HG02763 (cell line): ENCODE measurements around the gene HOXD4.

Source experiments
- ATAC-seq: cut with Tn5 transposase; IDR thresholded peaks from one replicate; pipeline ENCODE4 v1.9.1; 2021; ENCODE audit warnings: mild to moderate bottlenecking, moderate library complexity; ENCODE audit not compliant: unreplicated experiment

Gene HOXD4

GRCh38 chr2:176151442-176152287 lies at the start of gene HOXD4:
Gene HOXD4, plus strand, starts transcription at chr2:176151550. Its CDS starts 84 bp downstream, at chr2:176151634.
- ATAC-seq = no peak

- ATAC-seq = no peak
Measured at GRCh38 chr2:176101842-176102241, 49.5 kb upstream of the HOXD4 start.

GRCh38 chr2:176102309-176102866 lies 49.0 kb upstream of the HOXD4 start:
- ATAC-seq = no peak

GRCh38 chr2:176103194-176103593 lies 48.2 kb upstream of the HOXD4 start:
- ATAC-seq = no peak

- ATAC-seq = no peak
Measured at GRCh38 chr2:176103742-176104315, 47.5 kb upstream of the HOXD4 start.

GRCh38 chr2:176104316-176105077 lies 46.9 kb upstream of the HOXD4 start:
- no peak for ATAC-seq

- no peak for ATAC-seq
Measured at GRCh38 chr2:176105078-176105729, 46.1 kb upstream of the HOXD4 start.

GRCh38 chr2:176105730-176106580 lies 45.4 kb upstream of the HOXD4 start:
- no peak for ATAC-seq

- no peak for ATAC-seq
Measured at GRCh38 chr2:176106581-176107539, 44.5 kb upstream of the HOXD4 start, which contains the start of gene HOXD11. Gene HOXD11, plus strand, starts transcription at chr2:176107280. Its CDS starts 76 bp downstream, at chr2:176107356.

GRCh38 chr2:176107731-176108181 lies 43.6 kb upstream of the HOXD4 start:
- no peak for ATAC-seq

- no peak for ATAC-seq
Measured at GRCh38 chr2:176109192-176109901, 42.0 kb upstream of the HOXD4 start.

GRCh38 chr2:176109946-176110345 lies 41.4 kb upstream of the HOXD4 start:
- no peak for ATAC-seq

- ATAC-seq = no peak
Measured at GRCh38 chr2:176110415-176111308, 40.7 kb upstream of the HOXD4 start.

- ATAC-seq = no peak
Measured at GRCh38 chr2:176111309-176111663, 40.1 kb upstream of the HOXD4 start.

- no peak for ATAC-seq
Measured at GRCh38 chr2:176111846-176112374, 39.4 kb upstream of the HOXD4 start.

- no peak for ATAC-seq
Measured at GRCh38 chr2:176112375-176113302, 38.7 kb upstream of the HOXD4 start.
